SKM-1 (cell line): ENCODE results near the gene MIPOL1.

Experiments
- DNase-seq: peaks from one replicate; lab custom pipeline; 2025; ENCODE audit not compliant: unreplicated experiment; lab: John Stamatoyannopoulos, UW

The MIPOL1 gene

DNA sequence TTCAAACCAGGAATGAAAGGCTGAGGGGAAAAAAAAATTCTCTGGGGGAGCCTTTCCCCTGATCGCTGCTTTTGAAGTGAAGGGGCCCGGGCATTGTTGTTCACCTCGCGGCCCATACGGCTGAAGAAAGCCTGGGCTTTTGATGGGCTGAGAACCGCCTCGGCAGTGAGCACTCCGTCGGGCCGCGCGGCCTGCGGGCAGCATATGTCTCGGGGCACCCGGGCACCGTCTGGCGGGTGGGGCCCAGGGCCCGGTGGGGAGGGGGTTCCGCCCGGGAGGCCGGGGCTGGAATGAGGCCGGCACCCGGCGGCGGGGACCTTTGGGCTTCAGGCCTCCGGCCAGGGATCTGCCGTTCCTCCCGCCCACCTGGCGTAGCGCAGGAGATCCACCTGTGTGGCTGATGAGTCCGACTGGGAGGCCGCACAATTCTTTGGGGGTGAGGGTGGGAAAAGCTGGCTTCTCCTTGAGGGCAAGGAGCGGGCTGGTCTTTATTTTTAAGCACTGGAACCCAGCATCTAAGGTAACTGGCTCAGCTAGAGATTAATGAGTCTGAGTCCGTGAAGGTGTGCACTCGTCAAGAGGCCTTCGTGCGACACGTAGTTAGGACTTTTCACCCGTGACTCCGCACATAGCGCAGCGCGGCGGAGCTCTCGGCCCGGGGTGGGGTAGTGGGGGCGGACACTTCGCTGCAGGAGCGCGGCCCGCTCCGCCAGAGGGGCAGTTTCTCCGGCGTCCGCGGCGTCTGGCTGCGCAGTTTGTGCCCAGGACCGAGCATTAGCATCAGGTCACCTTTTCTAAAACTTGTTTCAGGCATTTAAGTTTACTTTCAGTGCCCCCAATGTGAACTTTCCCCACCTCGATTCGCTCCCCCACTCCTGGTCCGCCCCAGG is 386.7 kb downstream of the MIPOL1 start:
- no peak for DNase-seq

DNA sequence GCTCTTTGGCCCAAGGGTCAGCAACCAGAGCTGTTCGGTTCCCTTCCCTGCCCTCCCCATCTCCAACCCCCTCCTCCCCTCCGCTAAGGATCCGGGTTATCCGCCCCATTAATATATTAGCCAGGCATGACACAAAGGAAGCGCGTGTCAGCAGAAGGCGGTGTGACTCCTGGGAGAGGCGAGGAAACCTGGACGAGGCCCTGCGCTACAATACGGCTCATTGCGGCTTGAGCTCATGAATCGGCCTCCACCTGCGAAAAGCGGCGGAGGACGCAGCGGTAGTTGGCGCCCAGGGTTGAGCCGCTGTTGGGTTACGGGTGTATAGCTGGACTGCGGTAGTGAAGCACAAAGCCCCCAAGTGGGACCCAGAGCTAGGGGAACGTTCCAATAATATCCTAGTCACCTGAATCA is 387.4 kb downstream of the MIPOL1 start:
- no peak for DNase-seq

DNA sequence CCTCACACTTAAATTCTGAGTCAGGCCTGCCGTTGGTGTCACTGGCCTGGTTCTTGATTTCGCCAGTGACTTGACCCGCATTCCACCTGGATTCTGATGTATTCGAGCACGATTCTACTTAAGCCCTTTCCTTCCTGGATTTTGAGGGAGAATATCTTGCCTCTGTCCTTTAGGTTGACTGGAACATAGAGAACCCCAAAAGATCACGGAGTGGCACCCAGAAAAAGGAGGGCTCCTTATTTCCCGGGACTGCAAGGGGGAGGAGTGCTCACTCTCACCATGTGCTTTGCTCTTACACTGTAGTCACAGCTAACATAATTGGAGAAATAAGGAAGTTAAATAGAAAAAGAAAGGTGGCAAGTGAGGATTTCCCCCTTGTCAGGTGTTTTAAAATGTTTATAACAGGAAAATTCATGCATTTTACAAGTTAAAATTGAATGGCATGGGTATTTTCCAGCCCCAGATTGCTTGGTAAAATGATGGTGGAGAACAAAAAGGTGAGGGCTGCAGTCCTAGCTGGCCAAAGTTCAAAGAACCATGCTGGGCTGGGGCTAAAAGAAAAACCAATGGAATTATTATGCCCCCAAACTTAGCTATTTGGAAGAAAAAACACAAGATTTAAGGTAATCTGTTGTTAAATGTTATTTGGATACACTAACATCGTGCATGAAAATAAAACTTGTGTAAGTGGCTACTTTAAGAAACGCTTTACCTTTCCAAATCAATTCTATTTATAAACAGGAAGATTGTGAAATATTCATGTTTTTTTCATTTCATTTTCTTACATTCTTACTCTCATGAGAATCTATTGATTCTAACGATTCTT is 388.4 kb downstream of the MIPOL1 start:
- no peak for DNase-seq

DNA sequence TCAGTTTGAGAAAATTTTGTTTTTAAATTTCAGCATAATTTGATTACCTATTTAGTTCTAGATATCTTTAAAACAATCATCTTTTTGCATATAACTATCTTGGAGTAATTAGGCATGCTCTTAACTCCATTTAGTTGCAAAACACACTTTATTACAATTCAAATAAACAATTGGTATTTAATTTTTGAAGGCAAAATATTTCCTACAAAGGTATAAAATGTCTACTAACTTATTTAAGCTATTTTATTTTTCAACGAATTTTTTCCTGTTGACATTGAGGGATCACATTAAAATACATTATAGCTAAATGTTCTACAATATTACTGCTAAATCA is 389.0 kb downstream of the MIPOL1 start:
- DNase-seq = no peak

DNA sequence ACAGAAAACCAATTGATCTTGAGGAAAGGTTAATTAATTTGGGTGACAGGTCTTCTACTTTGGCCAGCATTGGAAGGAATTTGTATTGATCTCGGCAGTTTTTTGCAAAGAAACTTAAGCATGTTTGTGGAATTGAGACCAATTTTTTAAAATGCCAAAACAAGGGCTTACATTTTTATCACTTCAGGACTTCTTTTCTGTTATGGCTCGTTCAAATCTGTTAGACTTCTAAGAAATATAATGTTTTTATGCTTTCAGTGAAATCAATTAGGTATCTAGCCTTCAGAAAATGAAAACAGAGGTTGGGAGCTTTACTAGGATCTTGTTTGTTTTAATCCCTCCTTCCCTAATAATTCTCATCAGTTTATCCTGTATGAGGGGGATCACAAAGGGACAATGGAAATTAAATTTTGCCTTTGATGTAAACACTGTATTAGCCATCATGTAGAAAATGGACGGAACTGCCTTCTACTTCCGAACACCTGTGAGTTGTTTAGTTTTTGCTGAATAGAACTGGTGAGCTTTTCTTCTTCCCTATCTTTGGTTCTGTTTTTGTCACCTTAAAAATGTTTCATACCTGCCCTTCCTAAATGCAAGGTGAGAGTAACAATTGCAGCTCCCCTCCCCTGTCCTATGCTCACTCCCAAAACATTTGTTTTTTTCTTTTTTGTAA is 389.5 kb downstream of the MIPOL1 start:
- no peak for DNase-seq

DNA sequence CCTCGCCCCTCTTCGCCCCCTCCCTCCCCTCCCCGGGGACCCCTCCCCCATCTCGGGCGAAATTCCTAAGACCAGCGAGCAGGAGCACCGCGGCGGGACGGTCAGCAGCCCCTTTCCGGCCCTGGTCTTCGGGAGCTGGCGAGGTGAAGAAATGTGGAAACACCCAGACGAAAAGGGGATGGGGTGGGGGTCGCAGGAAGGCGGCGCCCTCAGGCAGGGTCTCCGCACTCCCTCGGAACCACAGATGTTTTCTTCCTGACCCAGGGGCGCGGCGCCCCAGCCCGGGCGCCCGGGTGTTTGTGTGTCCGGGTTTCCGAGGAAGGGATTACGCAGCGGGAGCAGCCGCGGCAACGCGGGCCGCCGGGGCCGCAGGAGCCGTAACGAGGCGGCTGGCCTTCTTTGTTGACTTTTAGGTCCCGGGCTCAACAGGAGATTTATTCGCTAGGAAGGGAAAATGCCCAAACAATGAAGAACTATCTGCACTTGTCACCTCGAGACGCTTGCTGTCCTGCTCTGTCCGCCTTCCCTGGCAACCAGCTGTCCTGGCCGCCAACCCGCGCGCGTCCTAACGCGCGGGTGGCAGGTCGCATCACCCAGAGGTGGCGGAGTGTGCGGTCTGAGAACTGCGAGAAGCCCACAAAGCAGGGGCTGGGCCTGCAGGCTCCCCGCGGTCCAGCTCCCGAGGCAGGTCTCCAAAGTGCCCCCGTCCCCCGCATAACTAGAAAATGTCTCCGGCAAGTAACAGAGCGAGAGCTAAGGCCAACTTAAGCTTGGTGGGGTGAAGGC is 390.3 kb downstream of the MIPOL1 start:
- DNase-seq = no peak

DNA sequence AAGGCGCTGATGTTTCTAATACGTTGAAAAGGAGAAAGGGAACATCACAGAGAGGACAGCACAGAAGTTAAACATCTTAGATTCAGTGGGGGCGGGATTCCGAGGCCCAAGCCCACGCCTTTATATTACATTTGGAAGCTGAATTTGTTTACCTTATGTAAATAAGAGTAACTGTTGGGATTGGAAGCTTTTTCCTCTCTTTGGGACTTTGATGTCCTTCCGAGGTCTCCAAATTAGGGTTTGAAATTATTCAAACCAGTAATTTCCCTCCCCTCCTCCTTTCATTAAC is 390.9 kb downstream of the MIPOL1 start:
- DNase-seq = no peak

DNA sequence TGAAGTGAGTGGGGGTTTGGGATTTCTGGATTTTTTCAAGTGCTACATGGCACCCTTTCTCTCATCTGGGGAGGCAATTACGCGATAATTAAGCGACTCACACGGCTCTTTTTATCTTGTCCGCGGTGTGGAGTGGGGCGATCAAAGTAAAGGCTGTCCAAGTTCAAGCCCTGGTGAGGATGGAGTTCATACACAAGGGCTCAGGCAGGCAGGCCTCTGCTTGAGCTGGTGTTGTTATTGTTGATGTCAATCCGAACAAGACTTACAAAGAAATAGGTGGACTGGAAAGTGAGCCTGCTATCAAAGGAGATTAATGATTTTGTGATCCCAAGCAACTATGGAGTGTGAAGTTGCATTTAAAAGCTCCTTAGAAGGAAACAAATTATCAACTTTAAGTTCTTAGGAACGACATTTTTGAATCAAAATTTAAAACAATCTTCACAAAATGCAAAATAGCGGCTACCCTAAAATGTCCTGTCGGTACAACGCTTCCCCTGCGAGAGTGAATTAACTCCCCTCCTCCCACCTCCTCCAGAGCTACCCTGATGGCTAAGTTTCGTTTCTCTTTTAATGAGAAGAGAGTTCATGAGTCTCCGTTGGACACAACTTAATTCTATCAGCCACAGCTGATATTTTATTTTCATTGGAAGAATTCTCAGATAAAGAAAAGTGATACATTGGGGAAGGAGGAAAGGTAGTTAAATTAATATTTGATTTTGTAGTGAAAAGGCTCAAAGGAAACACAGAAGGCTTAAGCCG is 391.4 kb downstream of the MIPOL1 start:
- DNase-seq = no peak

DNA sequence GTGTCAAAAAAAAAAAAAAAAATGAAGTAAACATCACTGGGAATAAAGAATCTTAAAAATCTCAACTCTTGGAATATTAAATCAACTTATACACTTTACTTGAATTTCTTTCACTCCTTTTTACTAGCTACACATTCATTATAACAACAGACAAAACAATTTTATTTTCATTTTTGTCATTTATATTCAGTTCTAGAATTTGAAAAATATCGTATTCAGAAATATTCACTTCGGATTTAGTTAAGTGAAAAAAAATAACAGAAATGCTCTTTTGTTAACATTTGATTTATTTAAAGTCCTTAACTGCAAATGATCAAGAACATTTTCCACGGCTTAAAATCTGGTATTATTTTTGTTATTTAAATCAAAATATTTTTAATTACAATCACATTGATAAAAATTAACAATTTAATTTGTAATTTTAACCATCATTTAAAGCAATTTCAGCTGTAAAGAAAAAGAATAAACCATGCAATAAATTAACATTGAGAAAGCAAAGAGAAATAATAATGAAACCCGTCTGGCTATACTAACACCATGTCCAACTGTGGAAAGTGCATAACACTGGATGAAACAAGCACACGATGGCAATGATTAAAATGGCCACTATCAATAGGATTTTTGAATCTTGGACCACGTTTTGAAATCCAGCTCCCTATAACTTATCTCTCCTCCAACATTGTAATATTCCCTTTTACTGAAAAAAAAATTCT is 392.1 kb downstream of the MIPOL1 start:
- no peak for DNase-seq

DNA sequence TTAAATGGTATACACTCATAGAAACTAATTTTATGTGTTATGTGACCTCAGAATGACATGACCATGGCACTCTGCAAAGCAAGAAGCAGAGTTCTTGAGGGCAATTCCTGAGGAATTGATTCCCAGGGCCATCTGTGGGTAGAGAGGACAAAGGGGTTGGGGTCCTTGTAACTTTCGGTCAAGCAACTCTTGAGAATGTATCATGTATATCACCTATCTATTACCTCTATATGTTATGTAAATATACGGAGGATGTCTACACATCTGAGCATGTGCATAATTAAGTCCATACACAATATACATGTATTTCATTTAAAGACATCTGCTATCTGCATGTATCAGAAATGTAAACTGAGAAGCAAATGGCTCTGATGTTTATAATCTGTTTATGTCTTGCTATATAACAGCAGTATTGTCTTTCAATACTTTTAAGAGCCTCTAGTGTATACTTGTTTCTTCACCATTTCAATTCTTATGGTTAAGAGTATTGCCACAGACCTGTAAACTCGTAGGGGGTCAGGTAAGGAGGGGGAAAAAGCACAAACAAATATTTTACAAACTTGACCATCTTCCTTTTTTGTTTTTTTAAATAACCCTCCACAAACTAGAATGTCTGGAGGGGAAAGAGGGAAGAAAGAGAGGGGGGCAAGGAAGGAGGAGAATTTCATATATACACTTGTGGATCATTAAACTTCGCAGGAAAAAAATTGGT is 392.8 kb downstream of the MIPOL1 start:
- DNase-seq = no peak

DNA sequence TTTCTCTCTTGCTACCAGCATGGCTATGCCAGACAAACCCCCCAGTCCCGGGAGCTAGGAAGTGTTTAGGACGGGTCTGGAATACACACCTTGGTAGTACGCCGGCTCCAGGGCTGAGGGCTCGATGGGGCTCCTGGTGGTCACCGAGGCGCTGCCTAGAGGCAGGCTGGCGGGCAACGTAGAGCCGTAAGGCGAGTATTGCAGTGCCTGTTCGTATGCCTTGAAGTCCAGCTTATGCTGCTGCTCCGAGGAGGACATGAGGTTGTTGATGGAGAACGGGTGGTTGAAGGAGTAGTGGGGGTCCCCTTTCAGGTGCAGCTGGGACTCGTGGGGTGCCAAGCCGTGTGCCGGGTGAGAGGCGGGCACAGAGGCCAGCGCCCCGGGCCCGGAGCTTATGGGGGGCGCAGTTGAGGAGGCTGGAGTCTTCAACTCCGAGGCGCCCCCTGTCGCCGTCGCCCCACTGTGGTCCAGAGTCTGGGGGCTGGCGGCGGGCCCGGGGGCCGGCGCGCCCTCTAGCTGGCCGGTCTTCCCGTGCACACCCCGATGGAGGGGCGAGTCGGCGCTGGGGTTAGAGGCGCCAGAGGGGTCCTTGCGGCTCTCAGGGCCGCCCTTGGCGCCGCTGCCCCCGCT is 393.7 kb downstream of the MIPOL1 start:
- DNase-seq = no peak

DNA sequence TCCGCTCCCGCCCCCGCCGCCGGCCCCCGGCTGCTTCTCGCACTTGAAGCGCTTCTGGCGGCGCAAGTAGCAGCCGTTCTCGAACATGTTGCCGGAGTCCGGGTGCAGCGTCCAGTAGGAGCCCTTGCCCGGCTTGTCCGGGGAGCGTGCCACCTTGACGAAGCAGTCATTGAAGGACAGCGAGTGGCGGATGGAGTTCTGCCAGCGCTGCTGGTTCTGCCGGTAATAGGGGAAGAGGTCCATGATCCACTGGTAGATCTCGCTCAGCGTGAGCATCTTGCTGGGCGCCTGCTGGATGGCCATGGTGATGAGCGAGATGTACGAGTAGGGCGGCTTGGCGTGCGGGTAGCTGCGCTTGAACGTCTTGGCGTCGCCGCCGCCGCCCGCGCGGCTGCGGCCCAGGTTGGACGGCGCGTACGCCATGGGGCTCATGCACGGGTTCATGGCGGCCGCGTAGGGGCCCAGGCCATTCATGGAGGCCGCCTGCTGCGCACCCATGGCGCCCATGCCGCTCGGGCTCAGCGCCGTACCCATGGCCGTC is 394.3 kb downstream of the MIPOL1 start:
- DNase-seq = no peak

DNA sequence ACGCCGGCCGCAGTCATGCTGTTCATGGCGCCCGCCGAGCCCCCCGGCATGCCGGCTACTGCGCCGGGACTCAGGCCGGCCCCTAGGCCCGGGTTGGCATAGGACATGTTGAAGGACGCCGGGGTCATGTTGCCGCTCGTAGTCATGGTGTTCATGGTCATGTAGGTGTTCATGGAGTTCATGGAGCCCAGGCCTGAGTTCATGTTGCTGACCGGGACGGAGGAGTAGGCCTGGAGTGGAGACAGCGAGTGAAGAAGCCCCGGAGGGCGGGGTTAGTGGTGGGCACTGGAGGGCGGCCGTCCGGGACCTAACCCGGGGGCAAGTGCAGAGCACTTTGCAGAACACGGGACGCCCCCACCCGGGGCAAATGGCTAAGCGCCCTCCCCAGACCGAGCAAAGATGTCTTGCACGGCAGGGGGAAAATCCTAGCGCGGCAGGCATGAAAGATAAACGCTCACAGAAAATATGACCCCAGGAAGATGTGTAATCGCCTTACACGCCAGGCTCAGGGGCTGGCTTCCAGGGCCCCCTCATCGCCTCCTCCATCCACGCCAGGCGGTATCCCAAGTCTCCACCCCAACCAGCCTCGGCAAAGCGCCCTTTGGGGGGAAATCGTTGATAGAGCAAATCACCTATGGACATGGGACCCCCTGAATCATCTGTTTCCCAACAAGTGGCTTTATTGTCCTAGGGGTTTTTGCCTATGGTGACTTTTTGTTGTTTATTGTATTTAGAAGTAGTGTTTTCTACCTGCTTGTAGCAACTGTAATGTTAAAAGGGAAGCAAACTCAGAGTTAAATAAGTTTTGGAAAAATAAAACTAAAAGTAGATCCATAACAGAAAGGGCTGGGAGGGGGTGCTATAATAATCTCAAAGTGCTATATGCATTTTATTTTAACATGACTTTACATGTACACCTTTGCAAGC is 395.0 kb downstream of the MIPOL1 start:
- no peak for DNase-seq

DNA sequence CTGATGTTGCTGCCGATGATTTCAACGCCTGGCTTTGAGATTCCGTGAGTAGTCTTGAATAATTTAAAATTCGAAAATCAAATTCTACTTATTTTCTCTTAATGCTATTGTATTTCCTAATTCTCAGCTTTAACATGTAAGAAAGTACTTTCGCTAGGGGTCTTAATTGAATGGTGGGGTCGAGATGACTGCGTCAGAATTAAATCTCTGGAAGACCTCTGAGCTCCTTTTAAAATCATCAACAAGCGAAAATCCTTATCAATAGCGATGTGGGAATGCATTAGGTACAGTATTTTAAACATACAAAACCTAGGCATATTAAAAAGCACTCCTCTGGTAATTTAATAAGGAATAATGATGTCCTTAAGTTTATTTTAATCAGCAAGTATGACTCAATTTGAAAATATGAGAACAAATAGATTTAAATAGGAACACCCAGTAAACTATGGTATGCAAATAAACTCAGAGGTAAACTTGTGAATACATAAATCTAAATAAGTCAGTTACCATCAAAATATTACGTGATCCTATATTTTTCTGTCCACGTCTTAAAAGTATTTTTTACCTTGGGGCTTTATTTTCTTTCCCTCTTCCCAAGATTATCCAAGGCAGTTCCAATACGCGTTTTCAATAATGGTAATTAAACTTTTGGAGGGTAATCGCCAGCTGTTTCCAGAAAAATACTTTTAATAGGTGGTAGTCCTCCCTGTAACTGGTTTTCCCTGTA is 395.9 kb downstream of the MIPOL1 start:
- DNase-seq = no peak

DNA sequence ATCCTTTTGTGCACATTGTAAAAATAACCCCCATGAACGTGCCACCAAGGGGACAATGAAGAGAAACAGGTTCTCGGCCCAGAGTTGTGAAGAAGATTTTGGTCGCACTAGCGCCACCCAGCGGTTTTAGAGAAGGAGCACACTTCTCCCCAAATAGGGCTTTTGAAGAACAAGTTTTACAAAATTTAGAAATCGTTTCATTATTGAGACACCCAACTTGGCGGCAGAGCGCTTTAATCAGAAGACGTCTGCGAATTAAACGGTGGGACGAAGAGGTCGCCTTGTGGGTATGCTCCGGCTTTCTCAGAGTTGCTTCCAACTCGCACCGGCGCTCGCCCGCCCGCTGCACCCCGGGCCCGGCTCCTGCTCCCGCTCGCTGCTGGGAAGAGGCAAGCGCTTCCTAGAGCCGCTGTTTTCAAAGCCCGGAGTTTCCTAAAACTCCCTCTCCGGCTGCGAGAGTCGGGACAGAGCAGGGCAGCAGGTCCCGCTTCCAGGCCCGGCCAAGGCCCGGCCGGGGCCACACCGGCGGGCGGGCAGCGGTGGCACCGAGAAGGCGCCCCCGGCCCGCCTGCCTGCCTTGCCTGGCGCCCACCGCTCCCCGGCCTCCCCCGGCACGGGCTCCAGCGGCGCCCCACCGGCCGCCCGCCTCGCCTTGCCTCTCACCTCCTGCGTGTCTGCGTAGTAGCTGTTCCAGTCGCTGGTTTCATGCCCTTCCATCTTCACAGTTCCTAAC is 396.7 kb downstream of the MIPOL1 start:
- DNase-seq = peak; percentile 22
